Gastroesophageal sphincter (tissue), 4 donors: ENCODE measurements around the gene CDCA5. TPM values are rescaled to one million over a fixed set of nuclear protein-coding genes. Genes with fewer than 3 reads are reported as not detected.

Source experiments
- ATAC-seq: fragments of 150-250 bp; one replicate; pipeline ENCODE4 v1.9.1; 2016; ENCODE audit warnings: mild to moderate bottlenecking, moderate library complexity
- H3K27ac ChIP-seq, 4 donors: fragments of 200-600 bp; sonication (generic) in 3 of 4; 1 replicate in 3 of 4; 2 replicates in 1 of 4; pipeline ENCODE4 v1.5.1; 2016 to 2019
- H3K27me3 ChIP-seq: fragments of 200-600 bp; sonication (generic); one replicate; pipeline ENCODE4 v1.5.1; 2019
- H3K36me3 ChIP-seq, 2 donors: fragments of 200-600 bp; sonication (generic); one replicate each; pipeline ENCODE4 v1.5.1; 2019; ENCODE audit warnings: control low read depth in 1 of 2
- H3K4me1 ChIP-seq, 3 donors: fragments of 200-600 bp; sonication (generic); 1 replicate in 2 of 3; 2 replicates in 1 of 3; pipeline ENCODE4 v1.5.1; 2016 to 2019; ENCODE audit warnings: control low read depth in 2 of 3
- H3K4me3 ChIP-seq, 2 donors: fragments of 200-600 bp; sonication (generic); one replicate each; pipeline ENCODE4 v1.5.1; 2019; ENCODE audit warnings: mild to moderate bottlenecking in 1 of 2, moderate library complexity in 1 of 2
- H3K9me3 ChIP-seq, 3 donors: fragments of 200-600 bp; sonication (generic); one replicate each; pipeline ENCODE4 v1.5.1; 2017 to 2019; ENCODE audit warnings: control low read depth in 2 of 3
- CTCF ChIP-seq, 4 experiments: fragments of 200-600 bp in 2 of 4; fragments of 450-650 bp in 2 of 4; sonication (generic) in 1 of 4; IDR thresholded peaks; one replicate each; pipeline ENCODE4 v1.5.1; 2017 to 2019; ENCODE audit warnings: antibody characterized with exemption in 4 of 4, mild to moderate bottlenecking in 2 of 4, moderate library complexity in 2 of 4
- EP300 ChIP-seq: sonication (generic); formaldehyde crosslinking; IDR thresholded peaks from one replicate; pipeline ENCODE4 v1.6.1; 2017; ENCODE audit warnings: antibody characterized with exemption, mild to moderate bottlenecking
- POLR2A ChIP-seq, 2 donors: fragments of 450-650 bp; IDR thresholded peaks; one replicate each; pipeline ENCODE4 v1.6.1; 2017; ENCODE audit warnings: antibody characterized with exemption in 2 of 2, mild to moderate bottlenecking in 2 of 2, moderate library complexity in 1 of 2
- POLR2AphosphoS5 ChIP-seq: sonication (generic); formaldehyde crosslinking; IDR thresholded peaks from one replicate; pipeline ENCODE4 v1.6.1; 2017; ENCODE audit warnings: antibody characterized with exemption
- WGBS, 2 donors: methylation state at CpG; one replicate each; pipeline ENCODE4 v1.1.5; 2018; ENCODE audit warnings: low coverage in 1 of 2; 5-methylcytosine and 5-hydroxymethylcytosine counted together
- total RNA-seq, 4 donors: library from RNA; depleted of rRNA; stranded (reverse); fragments of >200 nt; gene quantifications; one replicate each; pipeline ENCODE4 v1.1.0, GENCODE V29; 2016

The CDCA5 gene
- total RNA-seq, 4 donors from 2014 or later: 0.78 to 1.7 (median 0.99) TPM

DNA sequence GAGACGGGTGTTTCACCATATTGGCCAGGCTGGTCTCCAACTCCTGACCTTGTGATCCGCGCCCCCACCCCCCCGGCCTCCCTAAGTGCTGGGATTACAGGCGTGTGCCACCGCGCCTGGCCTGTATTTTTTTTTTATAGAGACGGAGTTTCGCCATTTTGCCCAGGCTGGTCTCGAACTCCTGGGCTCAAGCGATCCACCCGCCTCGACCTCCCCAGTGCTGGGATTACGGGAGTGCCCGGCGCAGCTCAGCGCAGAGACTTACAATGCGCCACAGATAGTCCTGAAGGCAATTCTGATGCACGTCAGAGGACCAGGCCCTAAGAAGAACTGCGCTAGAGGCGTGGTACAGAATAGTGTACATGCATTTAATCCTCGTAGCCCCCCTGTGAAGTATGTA is 11.6 kb upstream of the CDCA5 start:
- H3K4me3 ChIP-seq: peak overlapping the region in 1 of 2 donors; percentile 93

DNA sequence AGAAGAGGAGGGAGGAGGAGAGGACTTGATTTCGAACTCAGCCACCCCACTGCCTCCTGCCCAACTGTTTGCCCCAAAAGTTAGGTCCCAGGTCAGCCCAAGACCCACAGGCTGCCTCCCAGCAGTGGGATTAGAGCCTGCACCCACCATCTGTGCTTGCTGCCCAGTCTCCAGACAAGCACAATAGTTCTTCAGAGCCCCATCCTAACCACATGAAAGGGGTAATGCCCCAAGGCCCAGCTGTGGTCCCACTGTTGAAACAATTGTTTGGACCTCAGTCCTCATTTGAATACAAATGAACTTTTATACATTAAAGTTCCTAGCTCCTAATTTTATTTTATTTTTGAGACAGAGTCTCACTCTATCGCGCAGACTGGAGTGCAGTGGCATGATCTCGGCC is 6.8 kb upstream of the CDCA5 start:
- WGBS, 2 donors: 97 to 98% methylated on average over 3 to 4 of the region's 4 CpGs
- Histone ChIP-seq H3K4me1 (peaks cover 0 to 7% (median under 1%) of the 10 kb centered on the region in 3 donors), H3K36me3 (peaks cover 0 to 44% of the 10 kb centered on the region in 2 donors), H3K27ac (no peak overlapping the region), H3K27me3 (no peaks in the 10 kb centered on the region), H3K9me3 (no peaks in the 10 kb centered on the region), H3K4me3 (no peak overlapping the region)
- ATAC-seq: no peak
- TF ChIP-seq POLR2A (IDR thresholded peaks at IDR 0.05) (no peak), POLR2AphosphoS5 (no peak), EP300 (no peak), CTCF (IDR thresholded peaks at IDR 0.05) (no peak)

More for the DNA sequence above, 11.6 kb upstream of the CDCA5 start:
- peak overlapping the region in 3 of 4 donors; percentile 88 to 95 (median 91) for H3K27ac ChIP-seq
- peaks cover 0 to 26% of the 10 kb centered on the region in 2 donors for H3K36me3 ChIP-seq
- no peak for TF ChIP-seq EP300
- TF ChIP-seq CTCF (IDR thresholded peaks at IDR 0.05): no peak
- no peak for TF ChIP-seq POLR2A (IDR thresholded peaks at IDR 0.05)
- 67 to 81% methylated on average over 4 to 11 of the region's 22 CpGs for WGBS, 2 donors
- H3K9me3 ChIP-seq: no peaks in the 10 kb centered on the region
- no peaks in the 10 kb centered on the region for H3K27me3 ChIP-seq
- peaks cover 0 to 26% (median 13%) of the 10 kb centered on the region in 3 donors for H3K4me1 ChIP-seq
- no peak for ATAC-seq

DNA sequence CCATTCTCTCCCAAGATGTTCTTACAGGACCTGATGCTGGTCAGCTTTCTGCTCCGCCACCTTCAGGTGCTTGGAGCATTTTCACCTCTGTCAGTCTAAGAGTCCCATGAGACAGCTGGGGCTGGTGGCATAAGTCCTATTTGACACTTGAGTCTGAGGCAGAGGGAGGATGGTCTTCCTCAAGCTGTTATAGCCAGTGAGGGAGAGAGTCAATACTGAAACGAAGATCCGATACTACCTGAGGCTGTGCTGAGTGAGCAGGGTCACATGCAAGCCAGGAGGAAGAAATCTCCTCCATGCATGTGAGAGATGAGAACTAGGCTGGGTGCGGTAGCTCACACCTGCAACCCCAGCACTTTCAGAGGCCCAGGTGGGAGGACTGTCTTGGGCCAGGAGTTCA is 5.8 kb upstream of the CDCA5 start:
- Histone ChIP-seq H3K4me3 (no peak overlapping the region), H3K27ac (no peak overlapping the region), H3K9me3 (no peaks in the 10 kb centered on the region), H3K4me1 (peaks cover 0 to 14% (median 7%) of the 10 kb centered on the region in 3 donors), H3K27me3 (no peaks in the 10 kb centered on the region), H3K36me3 (peaks cover 0 to 51% of the 10 kb centered on the region in 2 donors)
- 95% methylated on average over 3 of the region's 4 CpGs; no CpG with 5 or more reads in 1 of the 2 donors for WGBS, 2 donors
- ATAC-seq: no peak
- TF ChIP-seq POLR2AphosphoS5 (no peak), EP300 (no peak), CTCF (IDR thresholded peaks at IDR 0.05) (no peak)

DNA sequence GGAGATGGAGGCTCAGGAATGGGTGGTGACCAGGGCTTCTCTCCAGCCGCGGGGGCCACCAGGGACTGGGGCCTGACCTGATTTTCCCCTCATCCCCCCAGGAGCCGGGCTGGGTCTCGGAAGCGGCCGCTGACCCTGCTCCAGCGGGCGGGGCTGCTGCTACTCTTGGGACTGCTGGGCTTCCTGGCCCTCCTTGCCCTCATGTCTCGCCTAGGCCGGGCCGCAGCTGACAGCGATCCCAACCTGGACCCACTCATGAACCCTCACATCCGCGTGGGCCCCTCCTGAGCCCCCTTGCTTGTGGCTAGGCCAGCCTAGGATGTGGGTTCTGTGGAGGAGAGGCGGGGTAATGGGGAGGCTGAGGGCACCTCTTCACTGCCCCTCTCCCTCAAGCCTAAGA is 4.0 kb upstream of the CDCA5 start:
- TF ChIP-seq POLR2AphosphoS5: no peak
- no peak for TF ChIP-seq EP300
- no peak for TF ChIP-seq POLR2A (IDR thresholded peaks at IDR 0.05)
- no peak for TF ChIP-seq CTCF (IDR thresholded peaks at IDR 0.05)
- Histone ChIP-seq H3K4me1 (peaks cover 0 to 24% (median 14%) of the 10 kb centered on the region in 3 donors), H3K9me3 (no peaks in the 10 kb centered on the region), H3K27me3 (no peaks in the 10 kb centered on the region), H3K4me3 (no peak overlapping the region), H3K27ac (no peak overlapping the region), H3K36me3 (peaks cover 0 to 51% of the 10 kb centered on the region in 2 donors)
- no CpG with 5 or more reads among the region's 15 CpGs for WGBS, 2 donors
- ATAC-seq: no peak

GRCh38 chr11:65087216-65087615 is 3.4 kb upstream of the CDCA5 start:
- Histone ChIP-seq H3K27ac (no peak overlapping the region), H3K27me3 (no peaks in the 10 kb centered on the region), H3K4me3 (no peak overlapping the region), H3K4me1 (peaks cover 0 to 24% (median 14%) of the 10 kb centered on the region in 3 donors), H3K36me3 (peaks cover 0 to 51% of the 10 kb centered on the region in 2 donors), H3K9me3 (no peaks in the 10 kb centered on the region)
- no peak for TF ChIP-seq POLR2A (IDR thresholded peaks at IDR 0.05)
- no peak for TF ChIP-seq POLR2AphosphoS5
- no peak for TF ChIP-seq EP300
- no peak for TF ChIP-seq CTCF (IDR thresholded peaks at IDR 0.05)
- no peak for ATAC-seq
- WGBS, 2 donors: 80% methylated on average over 6 of the region's 11 CpGs; no CpG with 5 or more reads in 1 of the 2 donors
